IPS-15b (cell line): ENCODE measurements around the gene CHRM1.

Source experiments
- H3K27me3 ChIP-seq: one replicate; pipeline ENCODE4 v1.6.1; 2013; ENCODE audit warnings: low read length; ENCODE audit not compliant: control insufficient read depth, insufficient read depth
- H3K36me3 ChIP-seq: one replicate; pipeline ENCODE4 v1.6.1; 2013; ENCODE audit warnings: low read length; ENCODE audit not compliant: control insufficient read depth, insufficient read depth
- H3K4me1 ChIP-seq: one replicate; pipeline ENCODE4 v1.6.1; 2013; ENCODE audit warnings: mild to moderate bottlenecking, low read length; ENCODE audit not compliant: control insufficient read depth, insufficient read depth
- H3K4me3 ChIP-seq: one replicate; pipeline ENCODE4 v1.5.1; 2013; ENCODE audit warnings: low read depth, low read length
- H3K9ac ChIP-seq: one replicate; pipeline ENCODE4 v1.6.1; 2013; ENCODE audit warnings: low read depth, mild to moderate bottlenecking, low read length
- H3K9me3 ChIP-seq: one replicate; pipeline ENCODE4 v1.6.1; 2013; ENCODE audit warnings: mild to moderate bottlenecking, low read length; ENCODE audit not compliant: control insufficient read depth, insufficient read depth

The CHRM1 gene

DNA sequence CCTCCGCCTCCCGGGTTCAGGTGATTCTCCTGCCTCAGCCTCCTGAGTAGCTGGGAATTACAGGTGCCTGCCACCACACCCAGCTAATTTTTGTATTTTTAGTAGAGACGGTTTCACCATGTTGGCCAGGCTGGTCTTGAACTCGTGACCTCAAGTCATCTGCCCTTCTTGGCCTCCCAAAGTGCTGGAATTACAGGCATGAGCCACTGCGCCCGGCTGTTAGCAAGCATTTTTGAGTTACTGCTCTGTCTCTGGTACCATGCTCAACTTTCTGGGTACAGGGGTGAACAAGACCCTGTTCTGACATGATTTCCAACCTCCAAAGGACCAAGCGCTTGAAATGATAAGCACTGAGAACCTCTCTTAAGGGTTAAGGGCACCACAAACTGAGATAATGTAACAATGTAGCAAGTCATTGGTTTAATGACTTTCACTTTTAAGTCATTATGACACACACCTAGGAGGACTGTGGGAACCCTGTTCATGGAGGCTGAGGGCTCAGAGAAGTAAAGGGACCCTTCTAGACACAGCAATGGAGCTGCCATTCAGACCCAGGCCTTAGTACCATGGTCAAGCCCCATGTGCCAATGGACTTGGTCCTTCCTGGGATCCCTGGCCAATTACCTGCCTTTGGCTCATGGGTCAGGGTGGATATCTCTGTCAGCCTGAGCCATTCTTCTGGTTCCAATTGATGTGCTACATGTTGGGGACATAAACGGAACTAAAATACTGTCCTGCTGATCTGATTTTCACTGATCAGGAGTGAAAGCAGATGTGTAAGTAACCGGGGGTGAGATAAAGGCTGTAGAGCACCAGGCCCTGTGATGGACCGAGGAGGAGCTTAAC, 28.9 kb downstream of the CHRM1 start:
- Histone ChIP-seq H3K27me3 (no peaks in the 10 kb centered on the region), H3K4me3 (no peak overlapping the region), H3K4me1 (peaks cover 3% of the 10 kb centered on the region), H3K9me3 (no peaks in the 10 kb centered on the region), H3K36me3 (peaks cover 20% of the 10 kb centered on the region), H3K9ac (no peak overlapping the region)

- Histone ChIP-seq H3K4me3 (no peak overlapping the region), H3K9me3 (no peaks in the 10 kb centered on the region), H3K9ac (peak overlapping the region; percentile 3), H3K4me1 (no peaks in the 10 kb centered on the region), H3K27me3 (no peaks in the 10 kb centered on the region), H3K36me3 (peaks cover 45% of the 10 kb centered on the region)
Measured at GRCh38 chr11:62889484-62890437, 31.4 kb downstream of the CHRM1 start.

DNA sequence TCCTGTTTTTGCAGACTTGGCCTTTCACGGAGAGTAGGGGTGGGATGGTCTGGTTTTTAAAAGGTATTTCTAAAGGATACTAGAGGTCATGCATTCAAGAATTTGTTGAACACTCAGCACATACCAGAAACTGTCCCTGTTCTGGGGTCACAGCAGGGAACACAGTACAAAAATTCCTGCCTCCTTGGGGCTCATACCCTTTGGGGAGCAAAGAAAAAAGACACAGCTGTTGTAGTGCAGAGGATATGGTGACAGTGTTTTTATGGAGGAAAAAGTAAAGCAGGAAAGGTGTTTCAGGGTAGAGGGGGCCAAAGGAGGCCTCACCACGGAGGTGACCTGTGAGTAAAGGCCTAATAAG, 32.1 kb downstream of the CHRM1 start:
- H3K4me3 ChIP-seq = no peak overlapping the region
- no peaks in the 10 kb centered on the region for H3K4me1 ChIP-seq
- no peaks in the 10 kb centered on the region for H3K9me3 ChIP-seq
- no peak overlapping the region for H3K9ac ChIP-seq
- H3K27me3 ChIP-seq = no peaks in the 10 kb centered on the region
- H3K36me3 ChIP-seq = peaks cover 51% of the 10 kb centered on the region

DNA sequence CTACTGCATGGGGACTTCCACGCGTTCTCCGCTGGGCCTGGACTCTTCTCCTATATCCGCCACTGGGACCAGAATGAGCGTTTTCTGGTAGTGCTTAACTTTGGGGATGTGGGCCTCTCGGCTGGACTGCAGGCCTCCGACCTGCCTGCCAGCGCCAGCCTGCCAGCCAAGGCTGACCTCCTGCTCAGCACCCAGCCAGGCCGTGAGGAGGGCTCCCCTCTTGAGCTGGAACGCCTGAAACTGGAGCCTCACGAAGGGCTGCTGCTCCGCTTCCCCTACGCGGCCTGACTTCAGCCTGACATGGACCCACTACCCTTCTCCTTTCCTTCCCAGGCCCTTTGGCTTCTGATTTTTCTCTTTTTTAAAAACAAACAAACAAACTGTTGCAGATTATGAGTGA, 32.8 kb downstream of the CHRM1 start:
- Histone ChIP-seq H3K36me3 (peaks cover 57% of the 10 kb centered on the region), H3K27me3 (no peaks in the 10 kb centered on the region), H3K9me3 (no peaks in the 10 kb centered on the region), H3K4me3 (no peak overlapping the region), H3K9ac (no peak overlapping the region), H3K4me1 (peaks cover 3% of the 10 kb centered on the region)

DNA sequence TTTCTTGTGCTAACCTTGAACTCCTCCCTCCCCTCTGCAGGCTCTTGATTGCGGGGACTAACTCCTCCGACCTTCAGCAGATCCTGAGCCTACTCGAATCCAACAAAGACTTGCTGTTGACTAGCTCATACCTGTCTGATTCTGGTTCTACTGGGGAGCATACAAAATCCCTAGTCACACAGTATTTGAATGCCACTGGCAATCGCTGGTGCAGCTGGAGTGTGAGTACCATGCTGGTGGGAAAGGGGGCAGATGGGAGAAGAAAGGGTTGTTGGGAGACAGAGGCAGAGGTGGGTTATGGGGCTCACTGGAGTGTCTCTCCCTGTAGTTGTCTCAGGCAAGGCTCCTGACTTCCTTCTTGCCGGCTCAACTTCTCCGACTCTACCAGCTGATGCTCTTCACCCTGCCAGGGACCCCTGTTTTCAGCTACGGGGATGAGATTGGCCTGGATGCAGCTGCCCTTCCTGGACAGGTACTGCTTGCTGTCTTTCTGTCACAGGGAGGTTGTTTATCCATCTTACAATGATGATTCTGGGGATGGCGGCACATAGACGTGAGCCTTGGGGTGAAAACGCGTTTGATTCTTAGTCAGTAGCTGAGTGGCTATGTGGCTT, 35.9 kb downstream of the CHRM1 start:
- H3K36me3 ChIP-seq = peaks cover 79% of the 10 kb centered on the region
- no peak overlapping the region for H3K4me3 ChIP-seq
- no peaks in the 10 kb centered on the region for H3K27me3 ChIP-seq
- H3K9ac ChIP-seq = no peak overlapping the region
- no peaks in the 10 kb centered on the region for H3K9me3 ChIP-seq
- peaks cover 11% of the 10 kb centered on the region for H3K4me1 ChIP-seq

GRCh38 chr11:62883673-62884072, 37.5 kb downstream of the CHRM1 start:
- H3K9me3 ChIP-seq = no peaks in the 10 kb centered on the region
- H3K27me3 ChIP-seq = no peaks in the 10 kb centered on the region
- no peak overlapping the region for H3K9ac ChIP-seq
- H3K36me3 ChIP-seq = peaks cover 78% of the 10 kb centered on the region
- peaks cover 19% of the 10 kb centered on the region for H3K4me1 ChIP-seq
- H3K4me3 ChIP-seq = peak overlapping the region; percentile 28

DNA sequence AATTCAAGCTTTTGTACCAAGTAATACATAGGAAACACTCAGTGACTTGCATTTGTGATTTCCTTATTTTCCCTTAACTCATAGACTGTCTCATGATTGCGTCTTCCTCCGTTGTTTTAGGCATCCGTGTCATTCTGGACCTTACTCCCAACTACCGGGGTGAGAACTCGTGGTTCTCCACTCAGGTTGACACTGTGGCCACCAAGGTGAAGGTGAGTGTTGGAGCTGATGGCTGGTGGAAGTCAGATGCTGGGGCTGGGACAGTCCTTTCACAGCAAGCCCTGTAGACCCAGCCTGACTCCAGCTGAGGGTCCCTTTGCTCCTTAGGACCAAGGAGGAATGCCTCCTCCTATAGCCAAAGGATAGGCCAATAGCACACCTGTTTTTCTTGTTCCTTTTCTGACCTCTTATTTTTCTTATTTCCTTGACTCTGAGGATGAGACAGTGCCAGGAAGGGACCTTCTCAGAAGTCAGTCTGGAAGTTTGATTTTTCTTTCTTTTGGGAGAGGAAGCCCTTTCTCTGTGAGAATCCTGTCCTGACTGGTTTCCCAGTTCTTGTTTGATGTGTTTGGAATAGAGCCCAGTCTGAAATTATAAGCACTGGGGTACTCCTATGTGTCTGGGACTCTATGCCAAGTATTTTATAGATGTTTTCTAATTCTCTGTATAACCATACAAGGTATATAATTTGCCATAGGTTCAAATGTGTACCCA, 38.2 kb downstream of the CHRM1 start:
- Histone ChIP-seq H3K4me3 (peak overlapping the region; percentile 98), H3K36me3 (peaks cover 75% of the 10 kb centered on the region), H3K4me1 (peaks cover 19% of the 10 kb centered on the region), H3K27me3 (no peaks in the 10 kb centered on the region), H3K9me3 (no peaks in the 10 kb centered on the region), H3K9ac (peak overlapping the region; percentile 98)

DNA sequence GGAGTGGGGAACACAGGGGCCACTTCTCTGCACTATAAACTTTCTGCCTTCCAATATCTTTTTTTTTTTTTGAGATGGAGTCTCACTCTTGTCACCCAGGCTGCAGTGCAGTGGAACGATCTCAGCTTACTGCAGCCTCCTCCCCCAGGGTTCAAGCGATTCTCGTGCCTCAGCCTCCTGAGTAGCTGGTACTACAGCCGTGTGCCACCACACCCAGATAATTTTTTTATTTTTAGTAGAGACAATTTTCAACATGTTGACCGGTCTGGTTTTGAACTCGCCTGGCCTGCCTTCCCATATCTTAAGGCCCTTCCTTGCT, 38.8 kb downstream of the CHRM1 start:
- Histone ChIP-seq H3K36me3 (peaks cover 70% of the 10 kb centered on the region), H3K9me3 (no peaks in the 10 kb centered on the region), H3K9ac (peak overlapping the region; percentile 98), H3K4me1 (peaks cover 19% of the 10 kb centered on the region), H3K27me3 (no peaks in the 10 kb centered on the region), H3K4me3 (peak overlapping the region; percentile 98)

DNA sequence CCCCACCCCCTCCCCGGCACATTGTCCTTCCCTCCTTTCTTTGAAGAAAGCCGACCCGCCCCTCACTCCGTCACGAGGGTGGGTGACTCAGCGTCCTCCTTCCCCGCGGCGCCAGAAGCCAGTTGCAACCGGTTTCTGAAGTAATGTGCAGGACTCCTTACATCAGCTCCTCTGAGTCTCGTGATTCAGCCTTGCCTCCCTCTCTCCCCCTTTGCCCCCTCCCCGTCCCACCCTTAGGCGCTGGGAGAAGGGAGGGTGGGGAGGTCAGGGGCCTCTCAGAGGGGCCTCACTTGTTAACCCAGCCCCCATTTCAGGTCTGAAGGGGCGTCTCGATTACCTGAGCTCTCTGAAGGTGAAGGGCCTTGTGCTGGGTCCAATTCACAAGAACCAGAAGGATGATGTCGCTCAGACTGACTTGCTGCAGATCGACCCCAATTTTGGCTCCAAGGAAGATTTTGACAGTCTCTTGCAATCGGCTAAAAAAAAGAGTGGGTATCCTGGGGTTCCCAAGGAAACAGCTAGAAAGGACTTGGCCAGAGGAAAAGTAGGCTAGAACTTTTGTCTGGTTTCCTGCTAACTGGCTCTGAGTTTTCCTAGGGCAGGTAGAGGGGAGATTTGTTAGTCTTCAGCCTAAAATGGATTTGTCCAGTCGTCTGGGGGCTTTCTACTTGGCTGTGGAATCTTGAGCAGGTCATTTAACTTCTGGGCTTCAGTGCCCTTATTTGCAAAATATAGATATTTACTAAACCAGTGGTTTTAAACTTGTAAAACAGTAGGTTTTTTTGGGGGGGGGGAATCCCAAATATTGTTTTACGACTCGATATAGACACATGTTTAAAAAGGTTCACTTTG, 39.4 kb downstream of the CHRM1 start:
- peak overlapping the region; percentile 98 for H3K4me3 ChIP-seq
- H3K4me1 ChIP-seq = peaks cover 19% of the 10 kb centered on the region
- no peaks in the 10 kb centered on the region for H3K27me3 ChIP-seq
- H3K9ac ChIP-seq = peak overlapping the region; percentile 98
- no peaks in the 10 kb centered on the region for H3K9me3 ChIP-seq
- peaks cover 67% of the 10 kb centered on the region for H3K36me3 ChIP-seq

DNA sequence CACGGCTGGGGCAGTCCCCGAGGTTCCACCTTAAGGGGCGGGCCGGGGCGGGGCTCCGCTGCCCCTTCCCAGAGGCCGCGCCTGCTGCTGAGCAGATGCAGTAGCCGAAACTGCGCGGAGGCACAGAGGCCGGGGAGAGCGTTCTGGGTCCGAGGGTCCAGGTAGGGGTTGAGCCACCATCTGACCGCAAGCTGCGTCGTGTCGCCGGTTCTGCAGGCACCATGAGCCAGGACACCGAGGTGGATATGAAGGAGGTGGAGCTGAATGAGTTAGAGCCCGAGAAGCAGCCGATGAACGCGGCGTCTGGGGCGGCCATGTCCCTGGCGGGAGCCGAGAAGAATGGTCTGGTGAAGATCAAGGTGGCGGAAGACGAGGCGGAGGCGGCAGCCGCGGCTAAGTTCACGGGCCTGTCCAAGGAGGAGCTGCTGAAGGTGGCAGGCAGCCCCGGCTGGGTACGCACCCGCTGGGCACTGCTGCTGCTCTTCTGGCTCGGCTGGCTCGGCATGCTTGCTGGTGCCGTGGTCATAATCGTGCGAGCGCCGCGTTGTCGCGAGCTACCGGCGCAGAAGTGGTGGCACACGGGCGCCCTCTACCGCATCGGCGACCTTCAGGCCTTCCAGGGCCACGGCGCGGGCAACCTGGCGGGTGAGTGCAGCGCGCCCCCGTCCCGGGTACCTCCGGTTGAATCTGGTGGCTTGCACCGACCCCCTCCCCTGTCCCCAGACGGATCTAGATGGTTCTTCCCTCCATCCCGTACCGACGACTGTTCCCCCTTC, 40.2 kb downstream of the CHRM1 start, which contains the start of gene SLC3A2:
TSS of gene SLC3A2 (plus strand) at position 94 of the 776 bp plus-strand sequence. CDS start at position 222, 128 bp downstream.
- Histone ChIP-seq H3K27me3 (no peaks in the 10 kb centered on the region), H3K9ac (peak within 1 kb of the TSS; percentile 98), H3K9me3 (no peaks in the 10 kb centered on the region), H3K4me1 (peaks cover 19% of the 10 kb centered on the region), H3K36me3 (peaks cover 66% of the 10 kb centered on the region), H3K4me3 (peak within 1 kb of the TSS; percentile 98)
